ENCODE measurements around the gene SLK.
A peak's percentile ranks its signal among the peaks of the same experiment; 100 is the strongest.

The SLK gene

DNA sequence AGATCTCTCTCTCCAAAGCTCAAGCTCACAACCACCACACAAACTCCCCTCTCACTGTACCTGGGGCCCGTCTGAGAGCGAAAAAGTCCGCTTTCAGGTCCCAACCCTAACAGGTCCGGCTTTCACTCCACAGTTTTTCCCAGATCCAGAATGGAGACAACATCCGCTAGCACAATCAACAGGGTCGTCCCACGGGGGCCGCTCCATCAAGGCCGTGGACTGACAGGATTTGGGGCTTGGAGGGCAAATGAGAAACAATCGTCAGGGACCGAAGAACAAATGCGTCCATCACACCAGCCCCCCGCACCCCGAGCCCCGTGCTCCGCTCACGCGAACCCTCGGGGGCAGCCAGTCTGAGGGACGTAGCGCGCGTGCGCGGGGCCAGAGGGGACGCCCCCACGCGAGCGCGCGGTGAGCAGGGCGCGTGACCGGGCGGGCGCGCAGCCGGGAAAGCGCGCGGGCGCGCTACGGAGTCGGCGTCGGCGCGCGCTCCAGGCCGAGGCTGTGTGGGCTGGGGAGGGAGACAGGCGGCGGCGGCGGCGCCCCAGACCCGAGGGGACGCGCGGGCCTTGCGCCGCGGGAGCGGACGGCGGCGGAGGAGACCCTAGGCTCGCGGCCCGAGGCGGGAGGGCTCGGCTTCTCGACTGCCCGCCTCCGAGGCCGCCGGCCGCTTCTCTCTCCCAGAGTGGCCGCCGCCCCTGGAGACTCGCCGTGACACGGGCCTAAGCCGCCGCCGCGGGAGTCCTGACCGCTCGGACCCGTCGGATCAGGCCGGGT lies at the start of gene SLK:
SLK (plus strand) TSS at position 470 of the 777 bp plus-strand sequence. CDS start 606 bp downstream, outside the sequence.
- peak; percentile 92 for DNase-seq

DNA sequence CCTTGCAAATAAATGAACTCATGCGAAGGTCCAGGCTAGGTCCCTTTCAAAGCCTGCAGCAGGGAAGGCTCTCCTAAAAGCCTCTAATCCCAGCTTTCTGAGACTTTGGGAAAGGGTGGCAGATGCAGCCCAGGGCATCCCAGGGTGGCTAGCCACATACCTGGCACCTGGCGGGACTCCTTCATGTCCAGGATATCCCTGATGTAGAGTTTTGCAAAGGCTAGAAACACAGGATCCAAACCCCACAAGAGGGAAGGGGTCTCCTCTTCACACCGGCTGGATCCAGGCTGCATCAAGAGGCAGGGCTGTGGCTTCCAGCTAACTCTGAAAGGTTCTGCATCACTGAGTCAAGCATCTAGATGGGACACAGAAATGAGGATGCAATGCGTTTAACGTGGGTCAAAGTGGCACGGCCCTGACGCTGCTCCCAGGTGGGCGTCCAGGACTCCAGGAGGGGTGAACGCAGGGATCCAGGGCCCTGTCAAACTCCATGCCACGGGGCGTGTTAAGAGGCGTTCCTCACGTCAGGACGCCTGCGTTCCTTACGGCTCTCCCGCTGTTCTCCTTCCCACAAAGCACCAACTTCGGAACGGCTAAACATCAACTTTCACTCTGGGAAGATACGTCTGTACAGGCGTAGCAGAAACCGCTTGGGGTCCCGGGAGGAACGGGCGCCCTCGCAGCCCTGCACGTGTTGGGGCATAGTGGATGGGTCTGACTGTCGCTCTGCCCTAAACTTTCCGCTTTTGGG lies 49.5 kb upstream of the SLK start:
- no peak for DNase-seq

DNA sequence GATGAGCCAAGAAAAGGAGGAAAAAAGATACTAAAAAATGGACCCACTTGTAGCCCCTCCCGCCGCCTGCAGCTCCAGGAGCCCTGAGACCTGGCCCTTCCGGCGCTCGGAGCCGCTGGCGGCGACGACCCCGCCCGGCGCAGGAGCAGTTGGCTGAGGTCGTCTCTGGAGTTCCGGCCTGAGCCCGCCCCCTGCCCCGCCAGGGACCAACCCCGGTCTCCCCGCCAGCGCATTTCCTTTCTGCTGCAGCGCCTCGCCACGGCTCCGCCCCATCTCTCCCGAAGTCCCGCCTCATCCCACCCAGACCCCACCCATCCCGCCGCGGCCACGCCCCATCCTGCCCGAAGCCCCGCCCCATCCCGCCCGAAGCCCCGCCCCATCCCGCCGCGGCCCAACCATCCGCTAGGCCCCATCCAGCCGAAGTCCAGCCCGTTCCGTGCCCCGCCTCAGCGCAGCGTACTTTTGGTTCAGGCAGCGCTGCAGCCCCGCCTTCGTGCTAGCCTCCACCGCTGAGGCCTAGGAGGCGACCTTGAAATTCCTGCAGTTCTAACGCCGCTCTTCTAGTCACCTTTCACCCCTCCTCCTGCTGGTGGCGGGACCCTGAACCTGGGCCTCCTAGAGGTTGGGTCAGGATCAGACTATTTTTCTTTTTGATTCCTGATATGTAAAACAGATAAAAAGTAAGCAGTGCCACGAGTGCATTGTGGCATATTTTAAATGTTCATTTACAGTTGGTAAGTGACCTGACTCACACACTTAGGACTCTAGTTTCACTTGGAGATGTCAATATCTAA lies 48.7 kb upstream of the SLK start, which contains the start of gene STN1:
STN1 (minus strand) TSS at position 132 of the 794 bp plus-strand sequence. CDS start 590 bp downstream, outside the sequence.
- DNase-seq, result peak; percentile 99

DNA sequence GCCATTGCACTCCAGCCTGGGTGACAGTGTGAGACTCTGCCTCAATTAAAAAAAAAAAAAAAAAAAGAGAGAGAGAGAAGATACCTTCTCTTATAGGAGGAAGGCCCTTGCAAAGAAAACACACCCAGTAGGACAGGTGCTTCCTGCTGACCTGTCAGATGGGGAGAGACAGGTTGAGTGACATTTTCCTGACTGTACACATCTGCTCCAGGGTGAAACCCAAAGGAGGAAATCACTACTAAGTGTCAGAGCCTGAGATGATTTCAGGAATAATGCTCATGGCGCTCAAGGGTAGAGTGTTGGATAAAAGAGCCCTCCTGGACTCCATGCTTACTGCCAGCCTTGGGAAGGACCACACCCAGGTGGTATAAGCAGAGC lies 47.3 kb upstream of the SLK start:
- no peak for DNase-seq

DNA sequence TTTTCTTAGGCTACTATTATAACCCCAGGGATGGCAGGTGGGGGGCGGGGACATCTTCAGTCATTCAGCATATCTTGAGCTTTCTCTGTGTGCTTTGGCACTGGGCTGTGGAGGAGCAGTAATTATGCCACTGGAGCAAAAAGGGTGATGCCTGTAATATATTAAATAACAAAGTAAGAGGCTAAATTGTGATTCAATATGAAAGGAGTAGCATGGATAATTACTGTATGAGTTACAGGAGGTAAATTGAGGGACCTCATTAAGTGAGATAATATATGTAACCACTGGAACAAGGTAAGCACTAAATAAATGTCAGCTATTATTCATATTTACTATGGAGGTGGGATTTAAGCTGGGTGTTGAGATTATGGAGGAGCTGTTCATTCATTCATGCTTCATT lies 45.7 kb upstream of the SLK start:
- no peak for DNase-seq

DNA sequence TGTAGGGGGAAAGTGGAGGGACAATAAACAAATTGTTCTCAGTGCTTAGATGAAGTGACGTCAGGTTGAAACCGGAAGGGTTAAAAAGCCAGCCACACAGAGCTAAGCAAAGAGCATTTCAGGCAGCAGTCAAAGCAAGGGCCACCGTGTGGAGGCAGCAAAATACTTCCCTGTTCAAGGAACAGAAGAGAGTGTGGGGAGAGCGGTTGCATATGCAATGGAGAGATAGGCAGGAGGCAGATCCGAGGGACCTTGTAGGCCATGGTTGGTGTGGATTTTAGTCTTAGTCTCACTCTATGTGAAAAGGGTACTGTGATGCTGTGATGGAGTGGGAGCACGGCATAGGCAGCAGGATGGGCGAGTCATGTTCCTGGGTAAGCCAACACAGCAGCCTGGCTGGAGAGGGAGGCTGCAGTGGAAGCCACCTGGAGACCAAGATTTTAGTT lies 45.2 kb upstream of the SLK start:
- DNase-seq, result no peak

DNA sequence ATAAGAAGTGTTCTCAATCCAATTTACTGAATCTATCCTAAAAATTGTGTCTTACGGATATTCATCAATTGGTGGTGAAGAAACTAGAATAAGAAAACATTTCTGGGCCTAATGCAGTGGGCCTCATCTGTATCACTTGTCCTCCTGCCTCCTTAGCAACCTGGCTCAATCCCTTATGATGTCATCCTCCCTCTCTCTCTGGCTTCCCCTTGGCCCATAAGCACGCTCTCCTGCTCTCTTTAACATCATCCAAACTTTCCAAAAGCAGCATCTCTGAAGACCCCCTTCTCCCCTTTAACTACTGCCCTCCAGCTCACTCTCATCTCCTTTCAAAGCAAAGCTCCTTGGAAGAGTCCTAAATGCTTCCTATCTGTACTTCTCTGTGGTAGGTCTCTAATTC lies 44.3 kb upstream of the SLK start:
- DNase-seq, result no peak

DNA sequence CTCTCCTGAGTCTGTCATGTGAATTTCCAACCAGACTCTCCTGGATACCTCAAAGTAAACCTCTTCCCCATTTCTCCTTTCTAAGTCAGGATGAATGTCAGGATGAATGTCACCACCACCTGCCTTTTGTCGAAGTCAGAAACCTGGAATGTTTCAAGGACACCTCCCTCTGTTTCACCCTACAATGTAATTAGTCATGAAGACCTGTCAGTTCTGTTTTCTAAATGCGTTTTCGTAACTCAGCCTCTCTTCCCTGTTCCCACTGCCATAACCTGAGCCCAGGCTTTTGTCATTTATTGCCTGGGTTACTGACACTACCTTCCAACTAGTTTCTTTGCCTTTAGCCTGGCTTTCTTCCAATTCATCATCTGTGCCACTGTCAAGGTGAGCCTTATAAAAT lies 43.4 kb upstream of the SLK start:
- no peak for DNase-seq

DNA sequence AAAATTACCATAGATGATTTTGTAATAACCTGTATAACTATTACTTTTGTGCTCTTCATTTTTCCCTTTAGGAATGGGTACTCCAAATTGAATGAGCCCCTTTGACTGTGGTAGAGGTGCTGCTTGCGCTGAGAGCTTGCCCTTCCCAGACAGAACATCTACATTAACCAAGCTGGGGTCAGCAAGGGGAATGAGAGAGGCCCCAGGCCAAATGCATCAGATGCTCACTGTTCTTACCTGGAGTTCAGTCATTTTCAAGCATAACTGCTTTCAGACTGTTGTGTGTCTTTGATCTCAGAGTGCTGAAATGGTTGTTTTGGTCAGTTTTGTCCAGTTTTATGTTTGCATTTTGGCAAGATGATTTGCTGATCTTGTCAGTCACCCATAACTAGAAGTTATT lies 41.3 kb upstream of the SLK start:
- no peak for DNase-seq

DNA sequence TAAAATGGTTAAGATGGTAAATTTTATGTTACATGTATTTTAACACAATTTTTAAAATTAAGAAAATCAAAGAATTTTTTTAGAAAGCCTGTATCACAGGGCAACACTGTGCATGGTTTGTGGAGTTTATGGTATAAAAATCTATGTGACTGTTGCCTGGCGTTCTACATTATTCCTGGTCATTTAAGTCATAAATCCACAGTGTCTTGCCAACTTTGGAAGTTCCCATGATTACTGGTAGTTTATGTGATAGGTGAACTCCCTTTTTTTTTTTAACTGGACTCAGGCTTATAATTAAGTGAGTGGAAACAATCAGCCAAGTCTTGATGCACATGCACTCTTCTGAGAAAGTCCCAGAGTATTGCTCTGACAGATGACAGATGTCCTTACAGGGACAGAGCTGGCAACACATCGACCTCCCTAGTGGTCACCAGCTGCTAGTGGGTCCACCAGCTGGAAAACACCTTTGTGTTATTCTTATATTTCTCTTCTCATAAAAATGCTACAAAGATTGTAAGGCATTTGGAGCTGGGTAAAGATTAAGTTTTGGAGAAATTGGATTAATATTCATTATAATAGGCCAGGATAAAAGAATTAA lies 40.1 kb upstream of the SLK start:
- no peak for DNase-seq

DNA sequence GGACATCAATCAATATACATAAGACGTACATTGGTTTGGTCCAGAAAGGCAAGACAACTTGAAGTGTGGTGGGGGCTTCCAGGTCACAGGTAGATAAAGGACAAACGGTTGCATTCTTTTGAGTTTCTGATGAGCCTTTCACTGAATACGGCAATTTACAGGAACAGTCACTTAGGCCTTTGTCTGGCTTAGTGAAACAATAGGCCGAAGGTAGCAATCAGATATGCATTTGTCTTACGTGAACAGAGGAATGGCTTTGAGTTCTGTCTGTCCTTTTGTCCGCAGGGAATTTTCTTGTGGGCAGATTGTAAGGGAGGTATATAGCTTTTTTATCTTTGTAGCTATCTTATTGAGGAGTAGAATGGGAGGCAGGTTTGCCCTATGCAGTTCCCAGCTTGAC lies 38.2 kb upstream of the SLK start:
- DNase-seq, result no peak

DNA sequence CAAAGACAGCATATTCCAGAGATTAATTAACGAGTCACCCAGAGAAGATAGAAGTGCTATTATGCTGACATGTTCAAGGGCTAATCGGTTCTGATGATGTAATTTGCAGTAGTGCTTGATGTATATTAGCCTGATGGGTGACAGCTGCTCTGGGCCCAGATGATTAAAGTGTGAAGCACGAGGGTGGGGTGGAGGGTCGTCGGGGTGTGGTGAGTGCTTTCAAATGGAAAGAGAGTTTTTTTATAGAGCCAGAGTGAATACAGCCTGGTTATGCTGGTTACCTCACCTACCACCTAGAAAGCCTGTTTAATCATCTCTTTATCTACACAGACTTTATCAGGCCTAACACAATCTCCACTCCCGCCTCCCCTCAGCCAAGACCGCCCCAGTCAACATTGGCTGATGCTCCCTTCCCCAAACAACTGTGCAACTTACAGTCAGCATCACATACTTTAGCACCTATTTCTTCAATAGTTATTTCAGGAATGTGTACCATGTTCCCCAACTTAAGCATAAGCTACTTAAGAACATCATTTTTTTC lies 37.5 kb upstream of the SLK start:
- no peak for DNase-seq

DNA sequence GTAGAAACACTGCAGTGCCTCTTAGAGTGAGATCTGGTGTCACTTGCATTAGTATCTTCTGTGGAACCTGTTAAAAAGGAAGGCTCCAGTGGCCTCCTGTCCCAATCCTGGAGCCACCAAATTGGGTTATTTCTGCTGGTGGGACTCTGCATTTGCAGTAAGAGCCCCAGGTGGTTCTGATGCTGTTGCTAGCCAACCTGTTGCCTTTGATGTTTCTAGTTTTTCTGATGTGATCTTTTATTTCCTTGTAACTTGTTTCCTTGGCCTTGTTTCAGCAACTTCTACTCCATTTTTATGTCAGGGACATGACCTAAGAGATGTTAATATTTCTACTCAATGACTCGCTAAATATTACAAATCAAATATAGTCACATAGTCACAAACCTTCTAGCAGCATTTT lies 36.5 kb upstream of the SLK start:
- no peak for DNase-seq

DNA sequence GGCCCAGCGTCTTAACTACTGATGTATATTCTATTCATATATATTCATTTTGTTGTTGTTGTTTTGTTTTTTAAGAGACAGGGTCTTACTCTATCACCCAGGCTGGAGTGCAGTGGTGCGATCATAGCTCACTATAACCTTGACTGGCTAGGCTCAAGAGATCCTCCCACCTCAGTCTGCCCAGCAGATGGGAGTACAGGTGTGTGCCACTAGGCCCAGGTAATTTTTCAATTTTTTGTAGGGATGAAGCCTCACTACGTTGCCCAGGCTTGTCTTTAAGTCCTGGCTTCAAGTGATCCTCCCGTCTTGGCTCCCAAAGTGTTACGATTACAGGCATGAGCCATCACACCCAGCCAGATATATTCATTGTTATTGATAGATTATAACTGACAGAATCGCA lies 36.1 kb upstream of the SLK start:
- DNase-seq, result no peak

DNA sequence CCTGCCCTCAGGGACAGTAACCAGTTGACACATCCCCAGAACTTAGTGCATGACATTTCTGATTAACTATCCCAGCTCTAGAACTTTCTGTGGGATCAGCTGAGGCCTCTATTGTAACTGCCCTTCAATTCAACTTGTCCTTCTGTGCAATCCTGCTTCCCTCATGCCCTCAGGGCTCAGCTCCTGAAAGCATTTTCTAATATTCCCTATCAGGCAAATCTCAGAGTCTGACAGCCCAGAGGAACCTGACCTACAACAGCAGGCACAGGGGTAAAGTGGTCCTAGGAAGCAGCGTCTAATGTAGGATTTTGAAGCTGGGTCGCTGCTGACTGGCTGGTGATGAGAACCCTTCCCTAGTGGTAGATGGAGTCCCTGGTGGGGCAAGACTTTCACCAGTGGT lies 35.3 kb upstream of the SLK start:
- no peak for DNase-seq

DNA sequence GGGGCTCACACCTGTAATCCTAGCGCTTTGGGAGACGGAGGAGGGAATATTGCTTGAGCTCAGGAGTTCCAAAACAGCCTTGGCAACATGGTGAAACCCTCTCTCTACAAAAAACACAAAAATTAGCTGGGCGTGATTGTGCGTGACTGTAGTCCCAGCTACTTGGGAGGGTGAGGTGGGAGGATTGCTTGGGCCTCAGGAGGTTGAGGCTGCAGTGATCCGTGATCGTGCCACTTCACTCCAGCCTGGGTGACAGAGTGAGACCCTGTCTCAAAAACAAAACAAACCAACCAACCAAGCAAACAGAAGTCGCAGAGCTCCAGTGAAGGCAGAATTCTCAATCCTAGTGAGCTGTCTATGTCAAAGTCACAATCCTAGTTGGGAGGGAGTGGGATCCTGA lies 34.7 kb upstream of the SLK start:
- no peak for DNase-seq

DNA sequence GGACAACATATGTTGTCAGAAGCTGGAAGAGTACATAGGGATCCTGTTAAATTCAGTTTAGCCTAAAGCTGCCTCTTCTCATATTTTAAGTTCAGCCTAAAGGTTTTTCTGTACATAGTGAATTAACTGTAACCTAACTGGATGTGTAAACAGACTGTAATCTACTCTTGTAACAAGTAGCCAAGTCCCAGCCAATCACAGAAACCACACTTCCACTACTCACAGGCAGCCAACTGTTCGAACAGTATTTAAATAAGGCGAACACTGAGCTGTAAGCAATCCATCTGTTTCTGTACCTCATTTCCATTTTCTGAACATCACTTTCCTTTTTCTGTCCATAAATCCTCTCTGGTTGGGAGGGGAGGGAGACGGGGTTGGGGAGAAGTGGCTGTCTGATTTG lies 34.0 kb upstream of the SLK start:
- DNase-seq, result no peak

DNA sequence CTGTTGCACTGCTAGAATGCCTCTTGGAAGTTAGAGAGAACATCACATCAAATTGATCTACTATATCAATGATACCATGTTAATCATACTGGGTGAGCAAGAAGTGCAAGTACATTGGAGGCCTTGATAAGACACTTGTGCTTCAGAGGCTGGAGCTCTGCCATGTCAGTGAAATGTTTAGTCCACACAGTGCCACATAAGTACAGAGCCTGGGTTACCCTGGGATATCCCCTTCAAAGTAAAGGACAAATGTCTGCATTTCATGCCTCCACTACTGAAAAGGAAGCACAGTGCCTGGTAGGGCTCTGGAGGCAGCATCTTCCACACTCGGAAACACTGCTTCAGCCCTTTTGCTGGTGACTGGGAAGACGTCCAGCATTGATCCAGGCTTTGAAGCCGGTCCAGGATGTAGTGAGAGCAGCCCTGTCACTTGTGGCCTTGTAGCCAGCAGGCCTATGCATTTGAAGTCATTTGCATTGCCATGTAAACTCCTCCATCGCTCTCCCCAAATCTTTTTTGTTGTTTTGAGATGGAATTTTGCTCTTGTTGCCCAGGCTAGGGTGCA lies 33.3 kb upstream of the SLK start:
- no peak for DNase-seq

DNA sequence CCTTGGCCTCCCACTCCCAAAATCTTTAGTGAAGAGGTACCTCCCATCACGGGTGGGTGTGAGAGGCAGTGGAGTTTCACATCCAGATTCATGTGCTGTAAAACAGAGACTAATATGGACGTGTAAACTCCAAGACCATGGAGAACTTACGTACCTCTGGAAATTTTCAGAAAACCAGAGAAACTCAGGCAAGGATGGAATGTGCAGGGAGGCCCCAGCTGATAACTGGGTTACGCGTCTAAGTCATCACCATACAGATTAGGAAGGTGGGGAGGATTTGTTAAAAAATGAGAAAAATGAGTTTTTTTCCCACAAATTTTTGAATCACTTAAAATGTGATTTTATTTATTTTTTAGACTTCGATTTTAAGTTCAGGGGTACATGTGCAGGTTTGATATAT lies 32.6 kb upstream of the SLK start:
- DNase-seq, result no peak

DNA sequence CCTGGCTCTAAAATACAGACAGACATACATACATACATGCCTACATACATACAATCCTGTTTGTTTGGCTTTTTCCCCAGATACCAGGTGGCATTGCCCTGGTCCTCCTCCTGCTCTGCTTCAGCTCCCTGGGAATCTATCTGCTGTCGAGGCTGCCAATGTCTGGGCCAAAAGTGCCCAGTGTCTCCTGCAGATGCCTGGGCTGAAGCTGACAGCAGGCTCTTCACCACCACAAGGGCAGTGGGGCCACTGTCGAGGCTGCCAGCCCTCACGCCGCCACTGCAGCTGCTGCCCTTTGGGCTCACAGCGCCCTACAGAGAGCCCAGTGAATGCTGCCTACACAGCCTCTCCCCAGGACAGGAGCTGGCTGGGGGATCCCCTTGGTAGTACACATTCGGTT lies 30.9 kb upstream of the SLK start:
- no peak for DNase-seq

DNA sequence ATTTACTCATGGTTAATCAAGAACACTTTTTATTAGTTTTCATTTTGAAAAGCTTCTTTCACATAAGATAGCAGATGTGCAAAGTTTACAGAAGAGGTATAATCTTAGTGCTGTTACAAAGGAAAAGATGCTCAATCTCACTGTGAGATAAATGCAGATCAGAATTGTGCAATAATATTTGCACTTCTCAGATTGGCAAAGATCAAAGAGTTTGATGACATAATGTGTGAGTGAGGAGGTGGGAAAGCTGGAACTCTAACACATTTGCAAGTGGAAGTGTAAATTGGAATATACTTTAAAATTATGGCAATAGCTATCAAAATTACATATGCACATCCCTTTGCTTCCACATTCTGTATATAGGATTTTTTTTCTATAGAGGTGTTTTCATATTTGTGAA lies 27.4 kb upstream of the SLK start:
- no peak for DNase-seq

DNA sequence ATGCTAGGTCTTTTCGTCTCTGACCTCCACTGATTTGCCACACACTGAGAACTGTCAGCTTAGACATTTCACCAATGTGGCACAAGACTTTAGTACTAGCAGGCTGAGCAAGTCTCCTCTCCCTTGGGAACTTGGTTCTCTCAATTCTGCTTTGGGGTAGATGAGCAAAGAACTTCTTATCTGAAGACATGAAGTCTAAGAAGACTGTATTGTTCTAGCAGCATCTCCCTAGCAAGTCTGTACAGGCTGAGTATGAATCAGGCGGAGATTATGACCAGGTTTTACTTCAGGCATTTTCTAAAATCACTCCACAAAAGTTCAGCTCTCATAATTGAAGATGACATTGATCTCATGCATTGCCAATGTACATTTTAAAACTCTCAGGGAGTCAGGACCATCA lies 25.1 kb upstream of the SLK start:
- no peak for DNase-seq

DNA sequence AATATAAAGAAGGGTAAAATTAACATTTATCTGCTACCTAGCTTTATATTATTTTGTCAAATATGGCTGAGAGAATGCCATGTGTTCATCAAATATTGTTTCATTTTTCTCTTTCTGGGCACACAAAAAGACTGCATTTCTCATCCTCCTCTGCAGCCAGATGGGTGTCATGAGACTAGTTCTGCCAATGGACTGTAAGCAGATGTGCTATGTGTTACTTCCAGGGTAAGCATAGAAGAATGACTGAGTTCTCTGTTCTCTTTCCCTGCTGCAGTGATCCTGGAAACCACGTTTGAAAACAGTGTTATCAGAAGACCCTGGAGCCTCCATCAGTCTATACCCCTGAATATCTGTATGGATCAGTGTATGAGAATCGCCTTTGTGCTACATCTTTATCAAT lies 24.1 kb upstream of the SLK start:
- no peak for DNase-seq
